Endothelial cell of umbilical vein (primary cell): ENCODE measurements around the gene LATS2. TPM values are rescaled to one million over a fixed set of nuclear protein-coding genes. Genes with fewer than 3 reads are reported as not detected.

Experiments
- BruUV-seq: library from RNA; stranded (reverse); fragments of 400-500 nt; replicated peaks from 2 replicates; lab custom pipeline; 2021; lab: Mats Ljungman, UMichigan
- CTCF ChIA-PET: fragments of 300-600, 350-600 bp; sonication (Branson Sonifier 250); formaldehyde crosslinking; loops from one replicate; lab custom pipeline; 2021; ENCODE audit warnings: antibody characterized with exemption, inconsistent platforms; lab: Charles Lee
- POLR2A ChIA-PET: fragments of 300-600, 350-600 bp; sonication (Branson Sonifier 250); formaldehyde crosslinking; loops from one replicate; lab custom pipeline; 2021; ENCODE audit warnings: antibody characterized with exemption, inconsistent platforms; lab: Charles Lee
- DNase-seq: peaks from one replicate; pipeline ENCODE4 v3.0.0-alpha.2; 2011; ENCODE audit warnings: low read depth, low spot score
- FAIRE-seq: peaks from 2 replicates; lab custom pipeline; 2011; peaks lifted over from hg19 to GRCh38; lab: Jason Lieb, UNC
- H2AFZ ChIP-seq: 2 replicates; pipeline ENCODE4 v1.6.0; 2012; ENCODE audit warnings: low read depth, low read length, control low read depth, inconsistent platforms
- H3K27ac ChIP-seq: 2 replicates; pipeline ENCODE4 v1.5.1; 2011; ENCODE audit warnings: low read depth, mild to moderate bottlenecking, control low read depth, low read length, moderate library complexity; ENCODE audit not compliant: insufficient read depth
- H3K27me3 ChIP-seq, 2 experiments: 2 replicates each; pipeline versions ENCODE4 v1.6.0 to v1.6.1; 2011; ENCODE audit warnings: low read length in 2 of 2, mixed read lengths in 1 of 2; ENCODE audit not compliant: control insufficient read depth in 2 of 2, insufficient read depth in 2 of 2
- H3K36me3 ChIP-seq, 2 experiments: 2 replicates in 1 of 2; 3 replicates in 1 of 2; pipeline ENCODE4 v1.5.1; 2011; ENCODE audit warnings: low read length in 2 of 2, mild to moderate bottlenecking in 1 of 2, moderate library complexity in 1 of 2; ENCODE audit not compliant: control insufficient read depth in 2 of 2, insufficient read depth in 2 of 2; ENCODE audit errors: extremely low read depth in 1 of 2
- H3K4me1 ChIP-seq: 3 replicates; pipeline ENCODE4 v1.5.1; 2011; ENCODE audit warnings: mild to moderate bottlenecking, low read length; ENCODE audit not compliant: control insufficient read depth, insufficient read depth; ENCODE audit errors: extremely low read depth
- H3K4me2 ChIP-seq: 2 replicates; pipeline ENCODE4 v1.6.1; 2011; ENCODE audit warnings: low read length, control low read depth, mixed read lengths; ENCODE audit not compliant: insufficient read depth
- H3K4me3 ChIP-seq, 3 experiments: fragments of 200-600 bp in 1 of 3; sonication (generic), shearing (Covaris generic) in 1 of 3; replicated peaks in 1 of 3; 2 replicates each; pipeline ENCODE4 v1.5.1; 2011 to 2016; ENCODE audit warnings: control low read depth in 3 of 3, low read length in 3 of 3, mild to moderate bottlenecking in 2 of 3, inconsistent platforms in 1 of 3, low read depth in 1 of 3, moderate library complexity in 1 of 3; ENCODE audit not compliant: insufficient read depth in 1 of 3
- H3K79me2 ChIP-seq: 2 replicates; pipeline ENCODE4 v1.6.0; 2012; ENCODE audit warnings: low read length, inconsistent platforms; ENCODE audit not compliant: control insufficient read depth, insufficient read depth
- H3K9ac ChIP-seq: replicated peaks from 2 replicates; pipeline ENCODE3; 2011; ENCODE audit warnings: low read length, control low read depth; ENCODE audit not compliant: insufficient read depth; ENCODE audit errors: extremely low read depth
- H3K9me1 ChIP-seq: replicated peaks from 3 replicates; pipeline ENCODE4 v1.6.0; 2011; ENCODE audit warnings: mild to moderate bottlenecking, low read length; ENCODE audit not compliant: control insufficient read depth, insufficient read depth; ENCODE audit errors: extremely low read depth
- H3K9me3 ChIP-seq: replicated peaks from 2 replicates; pipeline ENCODE4 v1.5.1; 2012; ENCODE audit warnings: low read length, inconsistent platforms; ENCODE audit not compliant: control insufficient read depth, insufficient read depth
- H4K20me1 ChIP-seq: replicated peaks from 2 replicates; pipeline ENCODE3; 2011; ENCODE audit warnings: mild to moderate bottlenecking, low read length; ENCODE audit not compliant: control insufficient read depth, insufficient read depth; ENCODE audit errors: extremely low read depth
- EZH2 ChIP-seq: IDR thresholded peaks from 2 replicates; pipeline ENCODE4 v1.6.1; 2012; ENCODE audit warnings: borderline replicate concordance, low read depth, mild to moderate bottlenecking, moderate library complexity, low read length, inconsistent platforms; ENCODE audit not compliant: severe bottlenecking
- FOS ChIP-seq: IDR thresholded peaks from 2 replicates; pipeline ENCODE4 v1.6.1; 2011; ENCODE audit warnings: mild to moderate bottlenecking, low read length, moderate library complexity, borderline replicate concordance; ENCODE audit not compliant: insufficient read depth
- GATA2 ChIP-seq: IDR thresholded peaks from 2 replicates; pipeline ENCODE4 v1.7.0; 2011; ENCODE audit warnings: low read depth, mild to moderate bottlenecking, moderate library complexity, mixed read lengths, low read length; ENCODE audit not compliant: insufficient read length, insufficient read depth
- JUN ChIP-seq: IDR thresholded peaks from 2 replicates; pipeline ENCODE4 v1.6.1; 2011; ENCODE audit warnings: borderline replicate concordance, low read depth; ENCODE audit not compliant: insufficient read length, insufficient read depth
- MYC ChIP-seq: IDR thresholded peaks from one replicate; pipeline ENCODE4 v1.6.1; 2011; ENCODE audit warnings: mild to moderate bottlenecking, low read depth, low read length
- POLR2A ChIP-seq: IDR thresholded peaks from 2 replicates; pipeline ENCODE4 v1.6.1; 2012; ENCODE audit warnings: low read depth, mild to moderate bottlenecking, control low read depth, low read length
- POLR2AphosphoS5 ChIP-seq: IDR thresholded peaks from 2 replicates; pipeline ENCODE4 v1.6.1; 2012; ENCODE audit warnings: low read depth, mild to moderate bottlenecking, control low read depth, low read length, moderate library complexity; ENCODE audit not compliant: insufficient read depth
- dilution Hi-C: fragments of 300-500 bp; cut with MboI; formaldehyde crosslinking; loops from one replicate; pipeline ENCODE4 v1.15.0; 2019; ENCODE audit warnings: low sequenced_read_pairs; ENCODE audit not compliant: extremely low pct_ligation_motif_present
- intact Hi-C: fragments of 100-400 bp; cut with micrococcal nuclease; formaldehyde crosslinking; loops from one replicate; pipeline ENCODE4 v1.10.0; 2022
- polyA plus RNA-seq, 4 experiments: library from polyadenylated mRNA; depleted of rRNA in 3 of 4; stranded (reverse) in 3 of 4; unstranded in 1 of 4; fragments of >200 nt; gene quantifications; 2 replicates each; pipeline versions ENCODE4 v1.2.1 to v1.2.3, GENCODE V29; 2011 to 2012; ENCODE audit warnings: missing spikeins in 1 of 4
- total RNA-seq: library from RNA; stranded (reverse); gene quantifications from 2 replicates; pipeline ENCODE4 v1.2.3, GENCODE V29; 2021
- TF ChIP-seq, protein P1 (sequence below): IDR thresholded peaks from 2 replicates; pipeline ENCODE4 v1.6.1; 2011; ENCODE audit not compliant: insufficient read depth, insufficient read length
- TF ChIP-seq, protein P2 (sequence below), 2 donors: IDR thresholded peaks; 1 replicate in 1 of 2; 2 replicates in 1 of 2; pipeline ENCODE4 v1.5.1; 2011; ENCODE audit warnings: low read length in 2 of 2, mild to moderate bottlenecking in 2 of 2, moderate library complexity in 2 of 2, control low read depth in 1 of 2, inconsistent platforms in 1 of 2, low read depth in 1 of 2; ENCODE audit not compliant: insufficient read depth in 1 of 2; ENCODE audit errors: extremely low read depth in 1 of 2

The LATS2 gene
- total and polyA plus RNA-seq, 2 donors (not counting 3 experiments of a cell fraction or from before 2014, with no cell fraction given): 33.5 to 67.6 TPM

GRCh38 chr13:21010621-21011020 lies 50.8 kb downstream of the LATS2 start:
- no peak overlapping the region for H2AFZ ChIP-seq
- peaks cover 0 to 3% of the 10 kb centered on the region in 2 experiments for H3K36me3 ChIP-seq
- no peak for TF ChIP-seq GATA2
- TF ChIP-seq, protein P1, sequence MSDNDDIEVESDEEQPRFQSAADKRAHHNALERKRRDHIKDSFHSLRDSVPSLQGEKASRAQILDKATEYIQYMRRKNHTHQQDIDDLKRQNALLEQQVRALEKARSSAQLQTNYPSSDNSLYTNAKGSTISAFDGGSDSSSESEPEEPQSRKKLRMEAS: no peak
- no peak for TF ChIP-seq POLR2AphosphoS5
- no peak for TF ChIP-seq JUN
- TF ChIP-seq POLR2A: no peak
- TF ChIP-seq EZH2: no peak
- TF ChIP-seq, protein P2, sequence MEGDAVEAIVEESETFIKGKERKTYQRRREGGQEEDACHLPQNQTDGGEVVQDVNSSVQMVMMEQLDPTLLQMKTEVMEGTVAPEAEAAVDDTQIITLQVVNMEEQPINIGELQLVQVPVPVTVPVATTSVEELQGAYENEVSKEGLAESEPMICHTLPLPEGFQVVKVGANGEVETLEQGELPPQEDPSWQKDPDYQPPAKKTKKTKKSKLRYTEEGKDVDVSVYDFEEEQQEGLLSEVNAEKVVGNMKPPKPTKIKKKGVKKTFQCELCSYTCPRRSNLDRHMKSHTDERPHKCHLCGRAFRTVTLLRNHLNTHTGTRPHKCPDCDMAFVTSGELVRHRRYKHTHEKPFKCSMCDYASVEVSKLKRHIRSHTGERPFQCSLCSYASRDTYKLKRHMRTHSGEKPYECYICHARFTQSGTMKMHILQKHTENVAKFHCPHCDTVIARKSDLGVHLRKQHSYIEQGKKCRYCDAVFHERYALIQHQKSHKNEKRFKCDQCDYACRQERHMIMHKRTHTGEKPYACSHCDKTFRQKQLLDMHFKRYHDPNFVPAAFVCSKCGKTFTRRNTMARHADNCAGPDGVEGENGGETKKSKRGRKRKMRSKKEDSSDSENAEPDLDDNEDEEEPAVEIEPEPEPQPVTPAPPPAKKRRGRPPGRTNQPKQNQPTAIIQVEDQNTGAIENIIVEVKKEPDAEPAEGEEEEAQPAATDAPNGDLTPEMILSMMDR (IDR thresholded peaks at IDR 0.05; ENCODE audit: extremely low read depth in 1 of 2, insufficient read depth in 1 of 2, low read depth in 1 of 2, low read length in 2 of 2): no peak
- no peak for TF ChIP-seq FOS
- TF ChIP-seq MYC: no peak
- no peaks in the 10 kb centered on the region for H3K9me3 ChIP-seq
- H3K9me1 ChIP-seq: no peaks in the 10 kb centered on the region
- no peak for FAIRE-seq
- peaks cover 28% of the 10 kb centered on the region for H3K4me1 ChIP-seq
- no peak for DNase-seq
- no peak overlapping the region for H3K9ac ChIP-seq
- peaks cover 98% of the 10 kb centered on the region for H3K79me2 ChIP-seq
- H3K27me3 ChIP-seq: no peaks in the 10 kb centered on the region
- peaks cover 13% of the 10 kb centered on the region for H4K20me1 ChIP-seq
- intact Hi-C loops (no loop called here), dilution Hi-C loops (no loop called here)
- no peak overlapping the region for H3K4me3 ChIP-seq
- no peak overlapping the region for H3K27ac ChIP-seq
- ChIA-PET CTCF (no interaction called here), POLR2A (no interaction called here)
- no TSS peak for BruUV-seq
- H3K4me2 ChIP-seq: no peak overlapping the region
